SIG-M5 (cell line): ENCODE data around the gene AKR1E2.
"Not testable (repeated sequence)": the region's sequence is repeated elsewhere in the genome, so short reads cannot be mapped to it uniquely, and the experiment has no call there.

Source experiments
- DNase-seq: peaks from one replicate; lab custom pipeline; 2025; lab: John Stamatoyannopoulos, UW

Gene AKR1E2

GRCh38 chr10:4813496-4813895 lies 12.5 kb upstream of the AKR1E2 start:
- DNase-seq = no peak

GRCh38 chr10:4815646-4816180 lies 10.3 kb upstream of the AKR1E2 start:
- DNase-seq = not testable (repeated sequence)

GRCh38 chr10:4816966-4817365 lies 9.0 kb upstream of the AKR1E2 start:
- no peak for DNase-seq

GRCh38 chr10:4819067-4819466 lies 6.9 kb upstream of the AKR1E2 start:
- no peak for DNase-seq

GRCh38 chr10:4819707-4820106 lies 6.3 kb upstream of the AKR1E2 start:
- DNase-seq = no peak

GRCh38 chr10:4820804-4821401 lies 5.1 kb upstream of the AKR1E2 start:
- no peak for DNase-seq

- DNase-seq = no peak
These were observed 3.8 kb upstream of the AKR1E2 start for GRCh38 chr10:4822208-4822607.

- DNase-seq = no peak
These were observed 1.2 kb upstream of the AKR1E2 start for GRCh38 chr10:4824791-4825310.

- DNase-seq = no peak
These were observed 545 bp upstream of the AKR1E2 start for GRCh38 chr10:4825456-4825867.

GRCh38 chr10:4826792-4827324 lies 851 bp downstream of the AKR1E2 start:
- DNase-seq = no peak

- no peak for DNase-seq
These were observed 2.0 kb downstream of the AKR1E2 start for GRCh38 chr10:4828005-4828404.

GRCh38 chr10:4830551-4830950 lies 4.5 kb downstream of the AKR1E2 start:
- DNase-seq = no peak

- no peak for DNase-seq
These were observed 5.1 kb downstream of the AKR1E2 start for GRCh38 chr10:4831091-4831490.

- no peak for DNase-seq
These were observed 7.3 kb downstream of the AKR1E2 start for GRCh38 chr10:4833286-4833685.

GRCh38 chr10:4834898-4835405 lies 8.9 kb downstream of the AKR1E2 start:
- DNase-seq = no peak

GRCh38 chr10:4835494-4835918 lies 9.5 kb downstream of the AKR1E2 start:
- DNase-seq = no peak

GRCh38 chr10:4836416-4836969 lies 10.5 kb downstream of the AKR1E2 start:
- no peak for DNase-seq

GRCh38 chr10:4837551-4837950 lies 11.5 kb downstream of the AKR1E2 start:
- DNase-seq = no peak

GRCh38 chr10:4838743-4839142 lies 12.7 kb downstream of the AKR1E2 start:
- DNase-seq = no peak

- no peak for DNase-seq
These were observed 13.3 kb downstream of the AKR1E2 start for GRCh38 chr10:4839353-4839752.

GRCh38 chr10:4840151-4840550 lies 14.1 kb downstream of the AKR1E2 start:
- DNase-seq = no peak

GRCh38 chr10:4843525-4844180 lies 17.6 kb downstream of the AKR1E2 start:
- no peak for DNase-seq

- DNase-seq = no peak
These were observed 18.9 kb downstream of the AKR1E2 start for GRCh38 chr10:4844864-4845263.
